GM21423 (cell line): ENCODE data around the gene INCENP.

Experiments
- ATAC-seq: cut with Tn5 transposase; IDR thresholded peaks from one replicate; pipeline ENCODE4 v1.9.1; 2021; ENCODE audit warnings: mild to moderate bottlenecking, moderate library complexity; ENCODE audit not compliant: unreplicated experiment

Gene INCENP

DNA sequence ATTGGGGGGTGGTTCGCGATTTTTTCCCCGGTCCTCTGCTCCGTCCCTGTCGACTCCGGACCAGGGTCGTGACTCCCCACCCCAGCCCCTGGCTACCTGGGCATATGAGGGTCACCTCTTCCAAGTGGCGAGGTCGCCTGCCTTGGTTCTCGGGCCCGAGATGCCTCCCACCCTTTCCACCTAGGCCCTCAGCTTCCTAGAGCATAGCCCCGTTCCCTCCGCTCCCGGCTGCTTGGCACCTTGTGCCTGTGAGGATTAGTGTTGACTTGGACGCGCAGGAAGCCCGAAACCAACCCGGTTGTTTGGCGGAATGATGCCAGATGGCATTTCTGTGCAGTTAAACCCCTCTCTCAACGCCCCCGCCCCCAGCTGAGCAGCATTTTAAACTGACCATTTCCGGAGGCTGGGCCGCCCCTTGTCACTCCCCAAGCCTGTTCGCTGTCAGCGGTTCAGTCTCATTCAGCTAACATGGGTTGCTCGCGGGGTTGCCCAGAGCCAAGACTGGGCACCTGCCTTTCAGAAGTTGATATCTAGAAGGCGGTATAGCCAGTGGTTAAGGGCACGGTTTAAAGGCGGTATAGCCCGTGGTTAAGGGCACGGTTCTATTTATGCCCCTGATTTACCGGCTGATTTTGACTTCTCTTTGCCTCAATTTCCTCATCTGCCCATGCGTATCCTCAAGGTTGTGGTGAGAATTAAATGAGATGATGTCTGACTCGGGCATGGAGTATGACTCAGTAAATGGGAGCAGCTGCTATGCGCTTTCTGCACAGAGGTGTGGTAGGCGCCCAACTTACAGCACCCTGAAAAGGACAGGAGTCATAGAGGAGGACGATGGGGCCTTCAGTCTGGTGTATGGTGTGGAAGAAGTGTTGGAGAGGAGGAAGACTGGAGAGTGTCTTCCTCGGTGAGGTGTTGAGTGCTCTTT, 639 bp downstream of the INCENP start:
- no peak for ATAC-seq

DNA sequence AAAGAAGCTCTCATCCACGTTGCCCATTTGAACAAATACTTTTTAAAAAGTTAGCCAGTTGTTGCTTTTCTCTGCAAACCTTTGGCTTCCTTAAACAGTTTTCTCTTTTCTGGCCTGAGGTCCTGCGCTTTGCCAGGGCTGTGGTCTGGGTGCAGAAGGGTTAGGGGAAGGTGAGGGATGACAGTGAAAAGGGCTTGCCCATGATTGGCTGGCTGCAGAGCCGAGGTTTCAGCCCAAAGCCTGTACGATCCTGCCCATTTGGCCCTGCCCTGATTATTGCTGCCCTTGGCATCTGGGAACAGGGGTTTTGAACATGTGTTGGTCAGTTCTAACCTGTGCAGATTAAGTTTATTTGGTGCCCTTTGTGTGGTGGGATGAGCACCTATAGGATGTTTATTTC, 1.5 kb downstream of the INCENP start:
- no peak for ATAC-seq

DNA sequence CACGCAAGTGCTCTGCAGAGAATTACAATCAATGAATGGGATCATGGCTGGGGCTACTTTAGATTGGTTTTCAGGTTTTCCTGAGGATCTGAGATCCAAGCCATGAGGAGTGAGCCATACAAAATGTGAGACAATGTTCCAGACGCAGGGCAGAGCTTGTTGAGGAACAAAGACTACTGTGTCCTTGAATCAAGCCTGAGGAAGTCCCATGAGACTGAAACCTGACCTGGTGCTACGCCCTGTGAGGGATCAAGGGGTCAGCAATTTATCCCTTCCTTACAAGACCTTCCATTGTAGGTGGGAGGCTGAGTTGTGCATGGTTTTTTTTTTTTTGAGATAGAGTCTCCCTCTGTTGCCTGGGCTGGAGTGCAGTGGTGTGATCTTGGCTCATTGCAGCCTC, 2.1 kb downstream of the INCENP start:
- no peak for ATAC-seq

DNA sequence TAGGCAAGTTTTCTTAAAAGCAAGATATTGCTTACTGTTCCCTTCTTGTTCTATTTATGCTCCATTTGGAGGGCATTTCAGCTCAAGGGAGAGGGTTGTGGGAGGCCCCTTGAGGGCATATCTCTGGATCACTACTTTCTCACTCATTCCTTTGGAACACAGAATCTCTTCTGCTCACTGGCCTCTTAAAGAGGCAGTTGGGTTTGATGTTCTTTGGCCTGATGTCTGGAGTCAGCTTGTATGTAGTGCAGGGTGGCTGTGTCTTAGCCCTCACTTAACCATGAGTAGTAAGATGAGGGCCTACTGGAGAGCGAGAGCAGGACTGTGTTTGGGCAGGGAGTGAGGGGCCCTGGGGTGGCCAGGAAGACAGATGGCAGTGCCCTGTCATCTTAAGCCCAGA, 3.6 kb downstream of the INCENP start:
- ATAC-seq, result no peak

DNA sequence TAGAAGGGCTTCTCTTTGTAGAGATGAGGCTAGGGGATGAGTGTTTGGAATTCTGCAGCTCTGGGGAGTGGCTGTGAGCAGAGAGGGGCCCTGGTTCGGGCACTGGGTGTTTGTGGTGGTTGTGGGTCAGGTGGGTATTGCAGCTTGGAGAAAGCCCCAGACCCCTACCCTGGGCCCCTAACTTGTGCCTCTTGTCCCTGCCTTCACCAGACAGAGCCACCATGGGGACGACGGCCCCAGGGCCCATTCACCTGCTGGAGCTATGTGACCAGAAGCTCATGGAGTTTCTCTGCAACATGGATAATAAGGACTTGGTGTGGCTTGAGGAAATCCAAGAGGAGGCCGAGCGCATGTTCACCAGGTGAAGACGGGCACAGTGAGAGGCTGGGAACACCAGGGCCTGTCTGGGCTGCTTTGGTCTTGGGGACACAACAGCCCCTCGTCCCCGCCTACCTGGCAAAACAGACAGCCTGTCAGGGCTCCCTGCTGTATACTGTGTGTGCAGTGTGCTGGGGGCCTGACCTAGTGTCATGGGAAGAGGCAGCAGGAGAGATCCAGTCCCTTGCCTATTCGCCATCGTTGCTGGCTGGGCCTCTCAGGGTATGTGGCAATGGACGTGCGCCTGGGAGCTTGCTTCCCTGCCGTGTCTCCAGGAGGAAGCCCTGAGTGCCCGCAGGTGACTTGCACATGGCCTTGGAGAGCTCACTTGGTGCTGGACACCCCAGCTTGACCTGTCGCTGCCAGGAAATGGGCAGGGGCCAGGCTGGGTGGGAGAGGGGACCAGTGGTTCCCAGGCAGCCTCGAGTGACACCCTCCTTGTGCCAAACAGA, 4.3 kb downstream of the INCENP start:
- no peak for ATAC-seq

DNA sequence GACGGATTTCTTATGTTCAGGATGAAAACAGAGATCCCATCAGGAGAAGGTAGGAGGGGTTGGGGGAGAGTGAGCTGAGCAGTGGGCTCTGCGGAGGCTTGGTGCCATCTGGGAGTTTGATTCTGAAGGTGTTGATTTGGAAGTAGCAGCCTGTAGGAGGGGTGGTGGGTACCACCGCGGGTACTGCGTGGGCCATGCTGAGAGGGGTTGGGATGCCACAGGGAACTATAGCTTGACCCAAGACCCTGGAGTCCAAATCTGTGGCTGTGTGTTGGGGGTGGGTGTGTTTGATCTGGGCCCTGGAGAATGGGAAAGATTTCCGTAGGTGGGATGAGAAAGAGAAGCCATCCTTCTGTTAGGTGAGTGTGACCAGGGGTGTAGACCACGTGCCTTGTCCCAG, 5.0 kb downstream of the INCENP start:
- no peak for ATAC-seq

DNA sequence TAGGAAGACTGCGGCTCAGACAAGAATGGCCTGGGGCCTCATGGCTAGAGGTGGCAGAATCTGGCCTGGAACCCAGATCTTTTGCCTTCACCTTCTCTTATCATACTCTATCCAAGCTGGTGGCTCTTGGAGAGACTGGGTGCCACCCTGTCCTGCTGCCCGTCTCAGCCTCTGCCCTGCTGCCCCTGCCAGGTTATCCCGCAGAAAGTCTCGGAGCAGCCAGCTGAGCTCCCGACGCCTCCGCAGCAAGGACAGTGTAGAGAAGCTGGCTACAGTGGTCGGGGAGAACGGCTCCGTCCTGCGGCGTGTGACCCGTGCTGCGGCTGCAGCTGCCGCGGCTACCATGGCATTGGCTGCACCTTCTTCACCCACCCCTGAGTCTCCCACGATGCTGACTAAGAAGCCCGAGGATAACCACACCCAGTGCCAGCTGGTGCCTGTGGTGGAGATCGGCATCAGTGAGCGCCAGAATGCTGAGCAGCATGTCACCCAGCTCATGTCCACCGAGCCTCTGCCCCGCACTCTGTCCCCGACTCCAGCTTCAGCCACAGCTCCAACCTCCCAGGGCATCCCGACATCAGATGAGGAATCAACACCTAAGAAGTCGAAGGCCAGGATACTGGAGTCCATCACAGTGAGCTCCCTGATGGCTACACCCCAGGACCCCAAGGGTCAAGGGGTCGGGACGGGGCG, 5.9 kb downstream of the INCENP start:
- ATAC-seq, result no peak

DNA sequence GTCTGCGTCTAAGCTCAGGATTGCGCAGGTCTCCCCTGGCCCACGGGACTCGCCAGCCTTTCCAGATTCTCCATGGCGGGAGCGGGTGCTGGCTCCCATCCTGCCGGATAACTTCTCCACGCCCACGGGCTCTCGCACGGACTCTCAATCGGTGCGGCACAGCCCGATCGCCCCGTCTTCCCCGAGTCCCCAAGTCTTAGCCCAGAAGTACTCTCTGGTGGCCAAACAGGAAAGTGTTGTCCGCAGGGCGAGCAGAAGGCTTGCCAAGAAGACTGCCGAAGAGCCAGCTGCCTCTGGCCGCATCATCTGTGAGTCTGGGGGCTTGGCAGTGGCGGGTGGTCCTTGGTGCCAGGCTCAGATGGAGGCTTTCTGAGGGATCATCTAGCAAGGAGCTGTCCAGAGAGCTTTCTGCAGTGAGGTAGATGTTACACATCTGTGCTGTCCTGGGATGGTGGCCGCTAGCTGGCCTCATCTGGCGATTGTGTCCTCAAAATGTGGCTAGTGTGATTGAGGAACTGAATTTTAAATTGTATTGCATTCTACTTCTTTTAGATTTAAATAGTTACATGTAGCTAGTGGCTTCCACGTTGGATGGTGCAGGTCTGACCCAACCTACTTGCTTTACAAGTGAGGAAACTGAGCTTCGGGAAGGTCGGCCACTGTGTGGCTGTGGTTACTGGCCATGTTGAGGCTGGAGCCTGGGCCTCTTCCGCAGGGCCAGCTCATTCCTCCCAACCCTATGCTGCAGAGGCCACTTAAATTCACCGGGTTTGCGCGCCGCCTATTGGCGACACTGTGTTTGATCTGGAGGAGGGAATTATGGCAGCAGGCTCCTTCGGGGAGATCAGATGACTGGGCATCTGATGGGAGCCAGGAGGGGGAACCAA, 6.7 kb downstream of the INCENP start:
- ATAC-seq, result no peak

DNA sequence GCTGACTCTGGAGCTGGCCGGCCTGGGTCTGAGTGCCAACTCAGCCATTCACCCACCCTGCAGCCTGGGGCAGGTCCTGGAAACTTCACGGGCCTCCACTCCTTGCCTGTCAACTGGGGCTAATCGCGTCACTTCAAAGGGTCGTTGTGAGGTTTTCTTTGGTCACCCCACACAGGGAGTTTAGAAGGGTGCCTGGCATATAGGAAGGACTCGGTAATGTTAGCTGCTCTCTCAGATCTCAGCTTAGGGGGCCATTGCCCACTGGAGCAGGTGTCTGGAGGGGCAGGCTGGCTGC, 7.3 kb downstream of the INCENP start:
- ATAC-seq, result no peak

DNA sequence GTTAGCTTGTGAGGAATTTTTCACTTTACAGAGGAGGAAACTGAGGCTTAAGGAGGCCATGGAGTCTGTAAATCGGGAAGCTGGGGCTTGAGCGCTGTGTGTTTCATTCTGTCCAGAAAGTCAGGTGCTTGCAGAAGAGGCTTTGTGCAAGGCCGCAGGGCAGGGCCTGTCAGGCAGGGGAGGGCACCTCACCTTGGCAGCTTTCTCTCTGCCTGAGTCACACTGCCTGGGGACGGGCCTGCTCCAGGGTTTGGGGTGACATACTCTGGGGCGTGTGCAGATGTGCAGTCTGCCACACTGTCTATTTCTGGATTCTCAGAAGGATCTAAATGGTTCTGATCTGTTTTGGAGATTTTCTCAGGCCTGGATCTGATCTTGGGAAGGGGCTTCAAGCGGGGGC, 8.4 kb downstream of the INCENP start:
- no peak for ATAC-seq

DNA sequence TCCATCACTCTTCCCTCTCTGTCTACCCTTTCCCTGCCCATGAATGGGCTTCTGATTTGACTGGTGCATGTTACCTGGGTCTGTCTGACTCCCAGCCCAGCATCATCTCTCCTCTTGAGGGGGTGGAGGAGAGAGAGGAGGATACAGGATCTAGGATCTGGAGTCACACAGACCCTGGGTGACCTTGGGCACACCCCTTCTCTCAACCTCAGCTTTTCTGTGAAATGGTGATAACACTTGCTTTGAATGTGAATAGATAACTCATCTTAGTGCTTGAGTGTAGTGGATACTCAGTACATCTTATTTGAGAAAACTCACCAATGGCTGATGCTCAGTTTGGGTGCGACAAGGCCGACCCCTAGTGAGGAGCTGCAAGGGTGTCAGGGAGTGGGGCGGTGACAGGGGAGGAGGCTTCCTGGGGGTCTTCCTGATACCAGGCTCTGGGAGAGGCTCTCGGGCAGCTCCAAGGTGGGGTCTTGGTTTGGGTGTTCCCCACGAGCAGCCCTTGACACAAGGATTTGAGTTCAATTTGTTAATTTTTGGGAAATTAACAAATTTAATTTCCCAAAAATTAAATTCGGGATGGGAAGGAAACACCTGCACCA, 9.0 kb downstream of the INCENP start:
- no peak for ATAC-seq

DNA sequence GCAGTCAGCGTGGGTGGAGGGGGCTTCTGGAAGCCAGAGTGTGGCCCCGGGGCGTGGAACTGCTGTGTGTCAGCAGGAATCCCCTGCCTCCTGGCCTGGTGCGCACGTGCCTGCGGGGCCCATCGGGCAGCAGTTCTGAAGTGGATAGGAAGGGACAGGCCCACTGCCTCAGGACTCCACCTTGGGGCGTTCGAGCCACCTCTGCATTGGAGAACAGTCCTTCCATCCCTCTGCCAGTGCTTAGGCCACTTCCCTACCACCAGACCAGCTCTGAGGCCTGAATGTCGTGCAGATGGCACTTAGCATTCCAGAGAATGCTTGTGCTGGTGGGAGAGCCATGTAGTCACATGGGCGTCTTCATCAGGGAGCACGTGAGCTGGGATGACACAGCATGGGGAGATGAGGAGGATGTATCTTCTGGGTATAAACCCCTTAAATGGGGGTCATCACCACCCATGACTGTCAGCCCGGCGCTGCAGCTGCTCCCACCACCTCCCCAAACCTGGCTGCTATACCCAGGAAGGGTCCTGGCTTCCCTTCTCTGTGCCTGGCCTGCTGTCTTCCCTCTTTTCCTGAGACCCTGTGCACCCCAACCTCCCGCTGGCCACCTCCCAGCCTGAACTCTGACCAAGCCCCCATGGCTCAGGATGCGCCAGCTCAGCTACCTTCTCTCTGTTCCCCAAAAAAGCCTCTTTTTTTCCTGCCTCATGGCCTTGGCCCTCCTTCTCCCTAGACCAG, 9.7 kb downstream of the INCENP start:
- no peak for ATAC-seq

DNA sequence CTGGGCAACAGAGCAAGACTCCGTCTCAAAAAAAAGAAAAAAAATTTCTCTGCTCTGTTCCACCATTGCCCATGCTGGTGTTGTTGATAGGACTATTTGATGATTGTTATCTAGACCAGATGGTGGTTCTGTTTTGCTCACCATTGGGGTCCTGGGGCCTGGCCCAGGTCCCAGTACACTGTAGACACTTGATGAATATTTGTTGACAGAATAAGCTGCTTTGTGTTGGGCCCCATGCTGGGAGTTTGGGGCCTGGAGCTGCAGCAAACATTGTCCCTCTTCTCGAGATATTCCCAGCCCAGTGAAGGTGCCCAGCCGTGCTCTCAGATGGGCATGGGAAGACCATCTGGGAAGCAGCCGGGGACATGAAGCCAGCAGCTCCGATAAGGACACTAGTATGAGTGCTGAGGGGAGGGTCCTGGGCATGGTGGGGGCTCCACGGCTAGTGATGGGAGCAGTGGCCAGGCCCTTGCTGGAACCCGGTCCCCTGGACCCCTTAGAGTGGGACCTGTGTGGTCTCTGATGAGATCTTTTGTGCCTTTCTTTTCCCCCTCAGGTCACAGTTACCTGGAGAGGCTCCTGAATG, 13.6 kb downstream of the INCENP start:
- ATAC-seq, result no peak

DNA sequence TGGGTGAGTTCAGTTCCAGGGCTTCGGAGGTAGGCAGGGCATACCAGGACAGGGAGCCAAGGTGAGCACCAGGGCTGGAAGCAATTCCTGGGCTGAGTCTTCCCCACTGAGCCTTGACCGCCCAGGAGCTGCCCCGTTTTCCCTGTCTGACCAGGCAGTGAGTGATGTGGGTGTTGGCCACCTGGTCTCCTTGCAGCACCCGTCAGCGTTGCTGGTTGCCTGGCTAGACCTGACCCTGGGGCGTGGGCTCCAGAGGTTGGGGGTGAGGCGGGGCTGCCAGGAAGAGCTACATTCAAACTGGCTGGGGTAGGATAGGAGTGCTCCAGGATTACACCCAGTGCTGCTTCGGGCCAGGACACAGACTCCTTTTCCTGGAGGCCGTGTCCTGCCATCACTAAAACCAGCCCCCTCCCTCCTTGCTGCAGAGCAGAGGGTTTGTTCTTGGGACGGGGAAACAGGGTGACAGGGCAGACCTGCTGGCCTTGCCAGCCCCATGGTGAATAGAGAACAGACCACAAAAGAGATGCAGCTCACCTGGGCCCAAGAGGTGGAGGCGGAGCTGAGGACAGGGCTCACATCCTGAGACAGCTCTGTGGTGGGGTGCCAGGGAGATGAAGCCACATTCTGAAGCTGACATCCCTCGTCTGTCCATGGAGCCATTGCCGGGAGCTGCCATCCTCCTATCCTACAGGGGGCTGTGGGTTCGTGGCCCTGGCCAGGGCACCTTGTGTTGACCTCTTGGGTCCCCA, 14.2 kb downstream of the INCENP start:
- ATAC-seq, result no peak

DNA sequence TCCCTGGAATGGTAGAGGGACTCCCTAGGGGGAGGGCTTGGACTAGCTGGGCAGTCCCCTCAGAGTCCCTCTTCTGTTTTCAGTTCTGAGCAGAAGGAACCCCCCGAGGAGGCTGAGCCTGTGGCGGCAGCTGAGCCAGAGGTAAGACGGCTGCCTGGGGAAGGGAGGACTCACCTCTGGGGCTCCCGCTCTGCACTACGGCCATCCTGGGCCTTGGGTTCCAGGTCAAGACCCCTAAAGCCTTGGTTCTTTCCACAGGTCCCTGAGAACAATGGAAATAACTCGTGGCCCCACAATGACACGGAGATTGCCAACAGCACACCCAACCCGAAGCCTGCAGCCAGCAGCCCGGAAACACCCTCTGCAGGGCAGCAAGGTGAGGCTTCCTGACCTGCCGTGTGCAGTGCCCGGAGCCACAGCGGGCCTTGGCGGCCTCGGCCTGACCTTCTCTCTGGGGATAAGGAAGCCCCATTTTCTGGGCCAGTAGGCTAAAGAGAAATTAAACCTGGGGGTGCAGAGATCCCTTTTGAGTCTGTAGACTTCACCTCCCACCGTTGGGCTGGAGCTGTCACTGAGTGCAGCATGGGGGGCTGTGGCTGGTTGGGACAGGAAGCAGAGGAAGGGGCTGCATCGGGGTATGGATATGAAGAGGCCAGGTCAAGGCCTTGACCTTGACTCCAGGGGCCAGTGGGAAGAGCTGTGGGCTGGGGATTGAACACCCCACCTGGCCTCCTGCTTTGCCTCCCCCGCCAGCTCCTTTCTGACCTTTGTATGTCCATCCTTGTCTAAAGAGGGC, 15.0 kb downstream of the INCENP start:
- no peak for ATAC-seq

DNA sequence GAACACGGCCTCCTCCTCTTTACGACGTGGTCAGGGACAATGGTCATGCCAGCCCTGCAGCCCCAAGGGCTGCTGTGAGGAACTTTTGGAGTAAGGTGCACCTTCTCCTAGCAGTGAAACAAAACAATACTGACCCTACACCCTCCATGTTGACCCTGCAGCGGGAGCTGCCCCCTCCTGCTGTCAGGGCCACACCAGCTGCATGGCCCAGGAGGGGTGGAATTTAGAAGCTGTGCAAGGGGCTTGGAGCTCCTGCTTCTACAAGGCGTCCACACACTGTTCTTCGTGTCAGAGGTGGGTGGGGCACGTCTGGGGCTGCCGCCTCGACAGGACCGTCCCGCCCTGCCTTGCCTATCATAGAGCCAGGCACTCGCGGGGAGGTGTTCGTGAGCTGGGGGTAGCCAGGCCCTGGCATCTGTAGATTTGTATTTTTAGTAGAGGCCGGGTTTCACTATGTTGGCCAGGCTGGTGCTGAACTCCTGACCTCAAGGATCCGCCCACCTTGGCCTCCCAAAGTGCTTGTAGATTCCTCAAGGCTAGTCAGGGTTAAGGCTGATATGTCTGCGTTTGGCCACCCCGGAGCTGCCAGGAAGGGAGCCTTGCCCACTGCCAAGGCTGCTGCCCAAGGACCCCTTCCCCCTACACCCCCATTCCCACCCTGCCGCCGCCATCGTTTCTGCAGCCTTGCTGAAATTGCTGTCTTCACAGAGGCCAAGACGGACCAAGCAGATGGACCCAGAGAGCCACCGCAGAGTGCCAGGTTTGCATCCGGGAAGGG, 15.9 kb downstream of the INCENP start:
- no peak for ATAC-seq
